HG03571 (cell line): ENCODE data around the gene FBXL19.

Experiments used
- ATAC-seq: cut with Tn5 transposase; IDR thresholded peaks from one replicate; pipeline ENCODE4 v1.9.1; 2021; ENCODE audit not compliant: unreplicated experiment

Gene FBXL19

DNA sequence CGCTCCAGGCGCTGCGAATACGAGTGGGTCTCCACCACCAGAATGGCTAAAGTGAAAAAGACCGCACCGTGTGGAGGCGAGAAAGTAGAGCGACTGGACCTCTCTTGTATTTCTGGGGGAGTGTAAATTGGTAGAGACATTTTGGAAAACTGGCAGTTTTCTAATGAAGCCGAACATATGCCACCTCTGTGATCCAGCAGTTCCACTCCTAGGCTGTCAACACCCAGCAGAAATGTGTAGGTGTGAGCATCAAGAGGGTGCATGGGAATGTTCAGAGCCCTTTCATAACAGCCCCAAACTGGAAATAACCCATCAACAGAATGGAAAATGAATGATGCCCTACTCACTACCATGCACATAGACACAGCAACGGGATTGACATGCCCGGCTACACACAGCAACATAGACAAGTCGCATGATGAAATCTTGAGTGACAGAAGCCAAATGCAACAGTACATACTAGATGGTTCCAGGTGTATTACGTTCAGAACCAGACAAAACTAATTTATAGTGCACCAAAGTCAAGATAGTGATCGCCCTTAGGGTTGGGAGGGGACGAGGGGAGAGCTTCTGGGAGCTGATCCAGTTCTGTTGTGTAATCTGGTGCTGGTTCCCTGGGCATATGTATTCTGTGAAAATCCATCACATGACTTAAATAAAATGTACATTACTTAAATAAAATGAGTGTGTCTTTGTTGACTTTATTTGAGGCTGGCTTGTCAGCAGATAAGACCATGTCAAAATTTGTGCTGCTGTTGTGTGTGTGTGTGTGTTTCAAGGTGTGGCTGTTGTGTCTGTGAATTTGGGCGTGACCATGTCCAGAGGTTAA, 28.6 kb upstream of the FBXL19 start:
- ATAC-seq: no peak

DNA sequence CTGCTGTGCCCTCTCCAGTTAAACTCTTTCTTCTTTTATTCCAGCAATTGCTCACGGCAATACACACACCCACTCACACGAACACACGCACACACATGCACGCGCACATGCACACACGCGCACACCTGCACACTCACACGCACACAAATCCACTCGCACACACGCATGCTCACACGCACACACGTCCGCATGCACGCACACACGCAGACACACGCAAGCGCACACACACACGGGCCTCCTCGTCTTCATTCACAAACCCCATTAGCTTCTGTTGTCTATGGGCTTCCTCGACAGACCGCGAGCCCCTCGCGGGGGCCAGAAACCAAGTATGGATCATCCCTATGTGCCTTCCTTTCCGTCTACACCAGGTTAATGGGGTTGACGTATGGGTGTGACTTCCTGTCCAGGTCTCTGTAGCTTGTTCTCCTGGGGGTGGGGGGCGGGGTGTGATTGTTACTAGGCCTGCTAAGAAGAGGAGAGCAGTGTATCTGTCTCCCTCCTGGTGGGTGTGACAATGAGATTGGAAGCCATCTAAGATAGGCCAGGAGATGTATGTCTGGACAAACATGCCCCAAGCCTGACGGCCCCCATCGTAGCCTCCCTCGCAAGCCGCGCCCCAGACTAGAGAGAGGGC, 27.6 kb upstream of the FBXL19 start:
- no peak for ATAC-seq

DNA sequence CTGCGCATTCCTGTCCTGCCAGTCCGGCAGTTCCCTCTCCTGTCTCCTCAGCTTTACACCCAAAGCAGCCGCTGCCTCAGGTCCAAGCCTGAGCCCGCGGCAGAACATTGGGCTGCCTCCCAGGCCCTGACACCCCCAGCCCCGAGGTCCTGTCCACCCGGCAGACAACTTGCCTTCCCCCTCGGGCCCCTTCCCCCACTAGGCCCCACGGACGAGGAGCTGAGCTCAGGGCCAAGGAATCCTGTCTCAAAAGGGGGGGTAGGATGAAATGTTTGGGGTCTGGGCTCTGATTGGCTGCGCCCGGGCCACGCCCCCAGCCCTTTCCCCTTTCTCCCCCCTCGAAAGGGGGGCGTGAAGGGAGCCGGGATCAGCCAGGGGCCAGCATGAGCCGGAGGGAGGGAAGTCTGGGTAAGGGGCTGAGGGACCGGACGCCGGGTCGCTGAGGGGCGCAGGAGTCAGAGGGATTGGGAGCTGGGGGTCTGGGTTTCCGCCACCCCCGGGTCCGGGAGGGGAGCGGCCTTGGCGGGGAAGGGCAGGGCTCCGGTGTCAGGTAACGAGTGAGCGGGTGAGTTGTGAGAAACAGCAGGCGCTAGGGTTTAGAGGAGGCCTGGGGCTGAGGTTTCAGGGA, 27.0 kb upstream of the FBXL19 start, which contains the start of gene CTF1:
Gene CTF1 (plus strand): TSS at position 354 of the 628 bp plus-strand sequence. CDS start 30 bp downstream, at position 384.
- no peak for ATAC-seq

DNA sequence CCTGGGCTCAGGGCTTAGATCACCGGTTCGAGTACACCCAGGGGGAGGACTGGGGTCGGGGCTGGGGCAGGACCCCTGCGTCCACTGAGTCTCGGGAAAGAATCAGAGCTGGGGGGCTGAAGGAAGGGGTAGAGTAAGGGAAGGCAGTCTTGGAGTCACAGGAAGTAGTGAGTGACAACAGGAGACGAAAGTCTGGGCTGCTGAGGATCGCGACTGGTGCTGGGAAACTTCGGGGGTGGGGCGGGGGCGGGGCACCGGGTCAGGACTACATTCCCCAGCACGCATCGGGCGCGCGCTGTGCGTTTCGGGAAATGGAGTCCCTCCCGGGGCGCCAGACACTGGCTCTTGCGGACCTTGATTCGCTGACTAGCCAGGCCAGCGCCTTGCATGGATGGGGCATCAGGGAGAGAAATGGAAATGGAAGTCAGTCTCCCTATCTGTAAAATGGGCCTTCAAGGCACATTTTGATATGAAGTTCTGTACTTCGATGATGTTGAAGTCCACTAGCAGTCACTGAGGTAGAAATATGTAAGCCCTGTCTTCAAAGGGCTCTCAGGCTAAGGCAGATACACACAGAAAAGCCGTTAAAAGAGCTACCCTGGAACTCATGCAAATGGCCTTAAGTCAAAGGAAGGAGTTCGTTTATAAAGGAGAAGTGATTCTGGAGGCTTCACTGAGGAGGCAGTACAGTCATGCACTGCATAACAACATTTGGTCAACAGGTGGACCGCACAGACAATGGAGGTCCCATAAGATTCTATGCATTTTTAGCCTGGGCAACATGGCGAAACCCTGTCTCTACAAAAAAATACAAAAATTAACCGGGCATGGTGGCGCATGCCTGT, 26.3 kb upstream of the FBXL19 start:
- no peak for ATAC-seq

DNA sequence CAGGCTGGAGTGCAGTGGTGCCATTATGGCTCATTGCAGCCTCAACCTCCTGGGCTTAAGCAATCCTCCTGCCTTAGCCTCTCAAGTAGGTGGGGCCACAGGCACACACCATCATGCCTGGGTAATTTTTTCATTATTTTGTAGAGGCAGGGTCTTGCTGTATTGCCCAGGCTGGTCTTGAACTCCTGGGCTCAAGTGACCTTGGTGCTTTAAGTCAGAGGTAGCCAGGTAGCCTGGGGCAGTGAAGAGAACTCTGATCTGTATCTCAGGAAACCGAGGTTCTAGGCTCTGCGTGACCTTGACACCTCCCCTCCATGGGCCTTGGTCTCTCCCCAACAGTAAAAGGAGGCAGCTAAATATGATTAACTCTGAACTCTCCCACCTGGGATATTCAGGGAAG, 23.6 kb upstream of the FBXL19 start:
- ATAC-seq: no peak

DNA sequence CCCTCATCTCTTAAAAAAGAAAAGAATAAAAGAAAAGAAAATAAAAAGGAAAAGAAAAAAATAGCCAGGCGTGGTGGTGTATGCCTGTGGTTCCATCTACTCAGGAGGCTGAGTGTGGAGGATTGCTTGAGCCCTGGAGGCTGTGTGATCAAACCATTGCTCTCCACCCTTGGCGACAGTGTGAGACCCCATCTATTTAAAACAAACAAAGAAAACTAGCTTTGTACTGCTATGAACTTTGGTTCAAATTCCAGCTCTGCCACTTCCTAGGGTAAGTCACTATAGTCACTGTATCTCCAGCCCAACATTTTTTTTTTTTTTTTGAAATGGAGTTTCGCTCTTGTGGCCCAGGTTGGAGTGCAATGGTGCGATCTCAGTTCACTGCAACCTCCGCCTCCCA, 22.8 kb upstream of the FBXL19 start:
- no peak for ATAC-seq

DNA sequence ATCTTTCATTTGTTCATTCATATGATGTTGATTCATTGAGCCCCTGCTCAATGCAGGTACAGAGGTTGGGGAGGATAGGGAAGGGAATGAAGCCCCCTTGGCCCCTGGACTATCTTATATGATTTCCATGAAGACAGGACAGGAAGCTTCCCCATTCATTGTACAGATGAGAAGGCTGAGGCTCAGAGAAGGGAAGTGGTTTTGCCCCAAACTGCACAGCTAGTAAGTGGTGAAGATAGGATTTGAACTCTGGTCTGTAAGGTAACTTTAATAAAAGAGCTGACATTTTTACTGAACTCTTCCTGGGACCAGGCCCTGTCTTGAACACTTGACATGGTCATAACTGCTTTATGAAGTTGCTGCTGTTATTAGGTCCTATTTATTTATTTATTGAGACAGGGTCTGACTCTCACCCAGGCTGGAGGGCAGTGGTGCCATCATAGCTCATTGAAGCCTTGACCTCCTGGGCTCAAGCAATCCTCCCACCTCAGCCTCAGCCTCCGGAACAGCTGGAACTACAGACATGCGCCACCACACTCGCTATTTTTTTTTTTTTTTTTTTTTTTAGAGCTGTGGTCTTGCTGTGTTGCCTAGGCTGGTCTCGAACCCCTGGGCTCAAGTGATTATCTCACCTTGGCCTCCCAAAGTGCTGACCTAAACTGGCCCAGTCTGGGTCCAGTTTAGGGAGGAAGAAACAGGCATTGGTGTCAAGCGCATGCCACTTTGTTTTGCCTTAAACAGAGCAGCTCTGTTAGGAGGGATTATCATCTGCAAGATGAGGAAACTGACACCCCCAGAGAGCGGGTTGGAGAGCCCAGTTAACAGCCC, 22.0 kb upstream of the FBXL19 start:
- ATAC-seq: no peak

DNA sequence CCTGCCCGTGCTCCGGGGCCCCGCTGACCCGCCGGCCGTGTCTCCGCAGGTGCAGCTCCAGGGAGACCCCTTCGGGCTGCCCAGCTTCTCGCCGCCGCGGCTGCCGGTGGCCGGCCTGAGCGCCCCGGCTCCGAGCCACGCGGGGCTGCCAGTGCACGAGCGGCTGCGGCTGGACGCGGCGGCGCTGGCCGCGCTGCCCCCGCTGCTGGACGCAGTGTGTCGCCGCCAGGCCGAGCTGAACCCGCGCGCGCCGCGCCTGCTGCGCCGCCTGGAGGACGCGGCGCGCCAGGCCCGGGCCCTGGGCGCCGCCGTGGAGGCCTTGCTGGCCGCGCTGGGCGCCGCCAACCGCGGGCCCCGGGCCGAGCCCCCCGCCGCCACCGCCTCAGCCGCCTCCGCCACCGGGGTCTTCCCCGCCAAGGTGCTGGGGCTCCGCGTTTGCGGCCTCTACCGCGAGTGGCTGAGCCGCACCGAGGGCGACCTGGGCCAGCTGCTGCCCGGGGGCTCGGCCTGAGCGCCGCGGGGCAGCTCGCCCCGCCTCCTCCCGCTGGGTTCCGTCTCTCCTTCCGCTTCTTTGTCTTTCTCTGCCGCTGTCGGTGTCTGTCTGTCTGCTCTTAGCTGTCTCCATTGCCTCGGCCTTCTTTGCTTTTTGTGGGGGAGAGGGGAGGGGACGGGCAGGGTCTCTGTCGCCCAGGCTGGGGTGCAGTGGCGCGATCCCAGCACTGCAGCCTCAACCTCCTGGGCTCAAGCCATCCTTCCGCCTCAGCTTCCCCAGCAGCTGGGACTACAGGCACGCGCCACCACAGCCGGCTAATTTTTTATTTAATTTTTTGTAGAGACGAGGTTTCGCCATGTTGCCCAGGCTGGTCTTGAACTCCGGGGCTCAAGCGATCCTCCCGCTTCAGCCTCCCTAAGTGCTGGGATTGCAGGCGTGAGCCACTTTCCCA, 21.1 kb upstream of the FBXL19 start:
- ATAC-seq: peak; percentile 55

DNA sequence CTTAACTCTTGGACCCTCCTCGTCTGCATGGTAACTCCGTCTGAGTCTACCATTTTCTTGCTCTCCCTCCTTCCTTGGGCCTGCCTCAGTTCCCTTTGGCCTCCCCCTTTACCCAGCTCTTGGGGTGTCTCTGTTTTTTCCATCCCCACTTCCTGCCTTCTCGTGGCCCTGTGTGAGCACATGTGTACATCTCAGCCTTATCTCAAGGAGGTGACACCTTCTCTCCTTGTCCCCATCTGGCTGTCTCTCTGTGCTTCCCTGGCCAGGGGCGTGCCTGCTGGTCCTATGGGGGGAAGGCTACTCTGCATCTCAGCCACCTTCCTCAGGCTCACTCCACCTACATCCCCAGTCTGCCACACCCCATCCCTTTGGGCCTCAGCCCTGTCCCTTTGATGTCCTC, 20.4 kb upstream of the FBXL19 start:
- no peak for ATAC-seq

DNA sequence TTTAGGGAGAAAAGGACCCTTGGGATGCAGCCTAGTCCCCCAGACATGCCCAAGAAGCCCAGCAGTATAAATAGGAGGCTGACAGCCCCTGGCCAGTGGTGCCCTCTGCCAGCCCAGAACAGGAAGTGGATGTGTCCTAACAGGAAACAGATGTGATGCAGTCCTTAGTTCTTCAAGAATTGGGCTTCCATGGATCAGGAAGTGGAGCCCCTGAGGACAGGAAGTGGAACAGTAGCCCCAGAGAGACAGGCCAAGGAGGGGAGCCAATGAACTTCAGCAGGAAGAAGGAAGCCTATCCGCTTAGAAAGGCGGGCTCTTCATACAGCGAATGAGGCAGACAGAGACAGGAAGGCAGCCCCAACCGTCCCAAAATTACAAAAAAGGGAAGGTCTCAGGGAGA, 19.8 kb upstream of the FBXL19 start:
- ATAC-seq: no peak

DNA sequence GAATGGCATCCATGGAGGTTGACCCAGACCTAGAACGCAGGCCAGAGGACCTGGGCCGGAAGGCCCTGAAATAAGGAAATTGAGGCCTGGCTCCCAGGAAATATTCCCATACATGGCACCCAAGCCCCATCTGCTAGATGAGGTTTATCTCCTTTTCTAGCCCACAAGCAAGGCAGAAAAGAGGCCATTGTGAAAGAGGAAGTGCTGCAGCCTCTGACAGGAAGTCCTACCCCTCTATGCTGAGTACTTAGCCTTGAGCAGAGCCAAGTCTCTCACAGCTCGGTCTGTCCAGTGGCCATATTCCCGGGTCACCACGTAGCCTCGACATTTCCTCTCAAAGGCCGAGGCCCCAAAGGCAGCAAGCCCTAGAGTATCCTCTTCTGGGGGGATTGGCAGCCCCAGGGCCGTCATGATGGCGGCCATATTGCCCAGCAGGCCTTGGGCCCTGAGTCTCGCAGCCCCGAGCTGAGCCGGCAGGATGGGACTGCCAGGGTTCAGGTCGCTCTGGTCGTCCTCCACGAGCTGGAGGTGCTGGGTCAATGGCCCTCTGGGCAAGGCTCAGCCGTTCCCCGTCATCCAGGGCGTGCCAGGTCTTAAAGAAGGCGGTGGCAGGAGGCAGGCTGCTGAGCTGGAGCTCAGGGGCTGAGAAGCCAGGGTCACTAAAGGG, 19.1 kb upstream of the FBXL19 start:
- ATAC-seq: no peak

DNA sequence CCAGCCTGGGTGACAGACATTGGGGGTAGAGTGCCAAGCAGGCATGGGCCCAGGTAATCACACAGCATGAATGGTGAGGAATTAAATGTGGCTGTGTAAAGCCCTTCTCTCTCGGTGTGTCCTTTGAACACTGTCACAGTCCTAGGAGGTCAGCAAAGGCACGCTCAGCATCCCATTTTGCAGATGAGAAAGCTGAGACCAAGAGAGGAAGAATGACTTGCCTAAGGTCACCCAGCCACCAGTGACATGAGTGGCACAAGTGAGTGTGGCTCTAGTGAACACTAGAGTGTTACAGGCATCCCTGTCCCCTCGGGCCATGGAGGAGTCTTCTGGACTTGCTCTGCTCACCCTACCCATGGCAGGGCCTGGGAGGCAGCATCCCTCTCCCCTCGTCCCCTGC, 16.3 kb upstream of the FBXL19 start:
- no peak for ATAC-seq

DNA sequence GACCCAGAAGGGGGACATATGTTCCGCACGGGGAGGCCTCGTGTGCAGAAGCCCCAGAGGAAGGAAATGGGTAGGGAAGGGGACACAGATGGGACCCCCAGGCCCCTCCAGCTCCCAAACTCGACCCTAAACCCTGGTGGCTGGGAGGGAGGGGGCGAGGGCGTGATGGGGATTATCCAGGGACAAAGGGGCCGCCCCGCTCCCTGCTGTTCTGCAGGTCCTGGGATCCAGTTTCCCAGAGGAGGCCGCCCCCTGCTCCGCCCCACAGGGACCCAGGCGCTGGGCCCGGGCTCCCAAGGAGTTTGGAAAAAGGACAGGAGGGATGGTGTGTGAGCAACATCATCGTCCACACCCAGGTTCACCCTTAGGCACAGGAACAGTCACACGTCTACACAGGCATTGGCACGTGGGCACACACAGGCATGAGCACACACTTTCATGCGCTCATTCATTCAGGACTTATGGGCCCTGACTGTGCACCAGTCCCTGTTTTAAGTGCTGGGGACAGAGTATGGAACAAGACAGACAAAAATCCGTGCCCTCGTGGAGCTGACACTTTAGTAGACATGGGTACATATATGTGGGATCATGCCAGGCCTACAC, 12.8 kb upstream of the FBXL19 start:
- no peak for ATAC-seq

DNA sequence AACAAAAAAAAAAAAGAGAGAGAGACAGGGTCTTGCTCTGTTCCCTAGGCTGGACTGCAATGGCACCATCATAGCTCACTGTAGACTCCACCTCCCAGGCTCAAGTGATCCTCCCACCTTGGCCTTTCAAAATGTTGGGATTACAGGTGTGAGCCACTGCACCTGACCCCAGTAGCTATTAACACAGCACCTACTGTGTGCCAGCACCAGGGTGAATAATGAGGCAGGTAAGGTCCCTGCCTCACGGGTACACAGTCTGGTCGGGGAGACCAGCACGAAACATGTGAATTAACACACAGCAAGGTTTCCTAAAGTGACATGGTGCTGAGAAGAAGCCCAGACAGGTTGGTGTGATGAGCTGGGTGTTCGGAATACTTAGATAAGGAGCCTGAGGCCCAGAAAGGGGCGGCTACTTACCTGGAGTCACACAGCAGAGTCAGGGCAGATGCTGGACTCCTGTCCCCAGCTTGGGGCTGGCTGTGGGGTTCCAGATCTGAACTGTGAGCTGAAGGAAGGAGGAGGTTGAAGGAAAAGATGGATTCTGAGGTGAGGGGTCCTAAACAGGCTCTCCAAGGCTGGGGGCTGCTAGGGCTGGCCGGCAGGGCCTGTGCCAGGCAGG, 10.5 kb upstream of the FBXL19 start:
- no peak for ATAC-seq

DNA sequence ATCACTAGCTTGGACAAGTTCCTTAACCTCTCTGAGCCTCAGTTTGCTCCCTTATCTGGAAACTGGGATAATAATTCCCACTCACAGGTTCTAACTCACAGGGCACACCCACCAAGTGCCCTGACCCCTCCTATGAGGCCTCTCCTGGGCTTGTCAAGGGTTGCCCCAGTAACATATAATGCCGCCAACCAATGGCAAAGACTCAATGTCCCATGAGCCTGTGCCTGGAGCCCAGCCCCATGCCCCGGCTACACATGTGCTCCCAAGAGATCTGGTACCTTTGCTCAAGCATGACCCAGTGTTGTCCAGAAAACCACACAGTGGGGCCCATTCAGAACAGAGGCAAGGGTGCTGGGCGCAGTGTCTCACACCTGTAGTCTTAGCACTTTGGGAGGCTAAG, 8.5 kb upstream of the FBXL19 start:
- no peak for ATAC-seq

DNA sequence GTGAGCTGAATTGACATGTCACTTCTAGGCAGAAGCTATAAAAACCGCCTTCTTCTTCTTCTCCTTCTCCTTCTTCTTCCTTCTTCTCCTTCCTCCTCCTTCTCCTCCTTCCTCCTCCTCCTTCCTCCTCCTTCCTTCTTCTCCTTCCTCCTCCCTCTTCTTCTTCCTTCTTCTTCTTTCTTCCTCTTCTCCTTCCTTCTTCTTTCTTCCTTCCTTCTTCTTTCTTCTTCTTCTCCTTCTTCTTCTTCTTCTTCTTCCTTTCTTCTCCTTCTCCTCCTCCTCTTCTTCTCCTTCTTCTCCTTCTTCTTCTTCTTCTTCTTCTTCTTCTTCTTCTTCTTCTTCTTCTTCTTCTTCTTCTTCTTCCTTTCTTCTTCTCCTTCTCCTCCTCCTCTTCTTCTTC, 4.8 kb upstream of the FBXL19 start:
- ATAC-seq: no peak

DNA sequence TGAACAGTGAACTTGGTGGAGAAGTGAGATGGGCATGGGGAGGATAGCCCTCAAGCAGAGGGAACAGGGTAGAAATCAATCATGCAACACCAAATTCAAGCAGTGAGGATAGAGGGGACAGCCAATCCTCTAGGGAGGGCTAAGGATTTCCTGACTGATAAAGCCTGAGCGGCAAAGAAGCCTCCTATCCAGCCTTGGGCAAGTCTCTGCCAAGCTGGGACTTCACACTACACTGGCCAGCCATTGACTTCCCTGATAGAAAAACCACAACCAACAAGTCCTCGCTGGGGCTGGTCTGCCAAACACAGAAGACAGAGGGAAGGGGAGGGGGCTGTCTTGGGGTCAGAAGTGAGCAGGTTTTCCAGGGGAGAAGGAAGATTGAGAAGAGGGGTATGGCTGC, 2.5 kb upstream of the FBXL19 start:
- ATAC-seq: no peak

DNA sequence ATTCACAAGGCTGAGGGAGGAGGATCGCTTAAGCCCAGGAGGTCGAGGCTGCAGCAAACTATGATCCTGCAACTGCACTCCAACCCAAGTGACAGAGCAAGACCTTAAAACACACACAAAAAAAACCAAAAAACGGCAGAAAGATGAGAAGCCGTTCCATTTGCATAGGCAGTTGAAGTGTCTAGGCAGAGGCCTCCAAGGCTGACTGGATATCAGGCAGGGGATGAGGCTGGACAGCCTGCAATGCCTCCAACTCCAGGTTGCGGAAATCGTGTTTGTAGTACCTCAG, 2.0 kb upstream of the FBXL19 start:
- no peak for ATAC-seq
